ENCODE measurements around the gene ZSCAN31.

- TF ChIP-seq CREM (CRISPR knock-in tag; IDR thresholded peaks at IDR 0.05) (no peak), ATF2 (CRISPR knock-in tag; IDR thresholded peaks at IDR 0.05; ENCODE audit: borderline replicate concordance, low read depth) (no peak), ZNF281 (CRISPR knock-in tag; IDR thresholded peaks at IDR 0.05) (no peak), ZNF263 (CRISPR knock-in tag; IDR thresholded peaks at IDR 0.05; ENCODE audit: low read depth) (no peak), IRF1 (CRISPR knock-in tag; IDR thresholded peaks at IDR 0.05) (no peak), USF2 (CRISPR knock-in tag; IDR thresholded peaks at IDR 0.05) (no peak), STAT6 (CRISPR knock-in tag; conservative IDR thresholded peaks at IDR 0.05; ENCODE audit: low read depth) (no peak), CTCF (IDR thresholded peaks at IDR 0.05) (no peak), ATF3 (CRISPR knock-in tag; conservative IDR thresholded peaks at IDR 0.05) (no peak)
Observed at GRCh38 chr6:28368522-28368921, 32.6 kb upstream of the ZSCAN31 start.

Data from WTC11 (cell line).